Measurements from ENCODE around the gene SRP14. TPM values are rescaled to one million over a fixed set of nuclear protein-coding genes. Genes with fewer than 3 reads are reported as not detected.
A peak's percentile ranks its signal among the peaks of the same experiment; 100 is the strongest.

Gene SRP14
- total RNA-seq, 1 experiment from 2014 or later = 274 TPM

GRCh38 chr15:40040770-40041169, 1.8 kb upstream of the SRP14 start:
- ChIA-PET POLR2A (ENCODE audit: low non-redundant PET) (no interaction called here), CTCF (no interaction called here)
- Histone ChIP-seq H3K27me3 (replicated peaks; ENCODE audit: insufficient read depth, low read depth, low read length, poor library complexity) (no peaks in the 10 kb centered on the region), H3K9me3 (ENCODE audit: low read depth, low read length, poor library complexity, severe bottlenecking) (no peaks in the 10 kb centered on the region), H3K4me3 (ENCODE audit: low read depth, low read length, poor library complexity, severe bottlenecking) (no peak overlapping the region), H3K36me3 (ENCODE audit: insufficient read depth, low read length, poor library complexity, severe bottlenecking) (peaks cover 20% of the 10 kb centered on the region), H3K4me1 (ENCODE audit: insufficient read depth, low read length, poor library complexity, severe bottlenecking) (peaks cover 19% of the 10 kb centered on the region), H3K27ac (ENCODE audit: low read depth, low read length, poor library complexity, severe bottlenecking) (peak overlapping the region; percentile 31)
- TF ChIP-seq, protein P1, sequence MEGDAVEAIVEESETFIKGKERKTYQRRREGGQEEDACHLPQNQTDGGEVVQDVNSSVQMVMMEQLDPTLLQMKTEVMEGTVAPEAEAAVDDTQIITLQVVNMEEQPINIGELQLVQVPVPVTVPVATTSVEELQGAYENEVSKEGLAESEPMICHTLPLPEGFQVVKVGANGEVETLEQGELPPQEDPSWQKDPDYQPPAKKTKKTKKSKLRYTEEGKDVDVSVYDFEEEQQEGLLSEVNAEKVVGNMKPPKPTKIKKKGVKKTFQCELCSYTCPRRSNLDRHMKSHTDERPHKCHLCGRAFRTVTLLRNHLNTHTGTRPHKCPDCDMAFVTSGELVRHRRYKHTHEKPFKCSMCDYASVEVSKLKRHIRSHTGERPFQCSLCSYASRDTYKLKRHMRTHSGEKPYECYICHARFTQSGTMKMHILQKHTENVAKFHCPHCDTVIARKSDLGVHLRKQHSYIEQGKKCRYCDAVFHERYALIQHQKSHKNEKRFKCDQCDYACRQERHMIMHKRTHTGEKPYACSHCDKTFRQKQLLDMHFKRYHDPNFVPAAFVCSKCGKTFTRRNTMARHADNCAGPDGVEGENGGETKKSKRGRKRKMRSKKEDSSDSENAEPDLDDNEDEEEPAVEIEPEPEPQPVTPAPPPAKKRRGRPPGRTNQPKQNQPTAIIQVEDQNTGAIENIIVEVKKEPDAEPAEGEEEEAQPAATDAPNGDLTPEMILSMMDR (conservative IDR thresholded peaks at IDR 0.05; ENCODE audit: low read depth, low read length) = no peak
- TF ChIP-seq EZH2 (IDR thresholded peaks at IDR 0.05; ENCODE audit: borderline replicate concordance, low read depth, low read length, poor library complexity, severe bottlenecking) = no peak
- no peak for DNase-seq (ENCODE audit: low spot score)
- intact Hi-C loops (cut with micrococcal nuclease; ENCODE audit: unreplicated experiment) = loop anchor here (10.0 kb wide), 1 partner anchor 384 kb away; no protein-coding TSS in a partner anchor
- no TSS peak for BruUV-seq (replicated peaks)

GRCh38 chr15:40040293-40040635, 1.3 kb upstream of the SRP14 start:
- intact Hi-C loops (cut with micrococcal nuclease; ENCODE audit: unreplicated experiment) = loop anchor here (10.0 kb wide), 1 partner anchor 385 kb away; no protein-coding TSS in a partner anchor
- no peak for TF ChIP-seq EZH2 (IDR thresholded peaks at IDR 0.05; ENCODE audit: borderline replicate concordance, low read depth, low read length, poor library complexity, severe bottlenecking)
- TF ChIP-seq, protein P1 (conservative IDR thresholded peaks at IDR 0.05; ENCODE audit: low read depth, low read length) = no peak
- POLR2A ChIA-PET (ENCODE audit: low non-redundant PET) = no interaction called here
- no TSS peak for BruUV-seq (replicated peaks)
- Histone ChIP-seq H3K27ac (ENCODE audit: low read depth, low read length, poor library complexity, severe bottlenecking) (peak overlapping the region; percentile 31), H3K4me3 (ENCODE audit: low read depth, low read length, poor library complexity, severe bottlenecking) (peak overlapping the region; percentile 80), H3K36me3 (ENCODE audit: insufficient read depth, low read length, poor library complexity, severe bottlenecking) (peaks cover 25% of the 10 kb centered on the region), H3K9me3 (ENCODE audit: low read depth, low read length, poor library complexity, severe bottlenecking) (no peaks in the 10 kb centered on the region), H3K27me3 (replicated peaks; ENCODE audit: insufficient read depth, low read depth, low read length, poor library complexity) (no peaks in the 10 kb centered on the region), H3K4me1 (ENCODE audit: insufficient read depth, low read length, poor library complexity, severe bottlenecking) (peaks cover 14% of the 10 kb centered on the region)
- CTCF ChIA-PET = no interaction called here
- DNase-seq (ENCODE audit: low spot score) = no peak

DNA sequence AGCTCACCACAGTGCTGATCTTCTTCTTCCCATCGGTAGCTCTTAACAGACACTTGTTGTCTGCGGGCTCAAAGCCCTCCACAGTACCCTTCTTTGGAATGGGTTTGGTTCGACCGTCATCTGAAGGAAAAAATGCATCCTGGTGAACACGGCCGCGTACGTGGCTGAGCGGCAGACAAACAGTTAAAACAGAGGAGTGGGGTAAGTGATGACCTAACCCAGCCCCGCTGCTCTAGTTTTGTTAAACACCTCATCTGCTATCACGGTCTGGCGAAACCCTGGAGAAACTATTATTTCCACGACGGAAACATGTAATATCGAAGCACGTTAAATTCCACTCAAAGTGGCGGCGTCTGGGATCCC, 725 bp downstream of the SRP14 start:
- Histone ChIP-seq H3K36me3 (ENCODE audit: insufficient read depth, low read length, poor library complexity, severe bottlenecking) (peaks cover 43% of the 10 kb centered on the region), H3K27me3 (replicated peaks; ENCODE audit: insufficient read depth, low read depth, low read length, poor library complexity) (no peaks in the 10 kb centered on the region), H3K9me3 (ENCODE audit: low read depth, low read length, poor library complexity, severe bottlenecking) (no peaks in the 10 kb centered on the region), H3K27ac (ENCODE audit: low read depth, low read length, poor library complexity, severe bottlenecking) (peak overlapping the region; percentile 92), H3K4me1 (ENCODE audit: insufficient read depth, low read length, poor library complexity, severe bottlenecking) (peaks cover 8% of the 10 kb centered on the region), H3K4me3 (ENCODE audit: low read depth, low read length, poor library complexity, severe bottlenecking) (peak overlapping the region; percentile 80)
- intact Hi-C loops (cut with micrococcal nuclease; ENCODE audit: unreplicated experiment) = loop anchor here (5.0 kb wide), 2 partner anchors 151 to 251 kb away; no protein-coding TSS in a partner anchor
- no TSS peak for BruUV-seq (replicated peaks)
- DNase-seq (ENCODE audit: low spot score) = no peak
- no peak for TF ChIP-seq EZH2 (IDR thresholded peaks at IDR 0.05; ENCODE audit: borderline replicate concordance, low read depth, low read length, poor library complexity, severe bottlenecking)
- TF ChIP-seq, protein P1 (conservative IDR thresholded peaks at IDR 0.05; ENCODE audit: low read depth, low read length) = no peak
- ChIA-PET CTCF (interaction anchor here (1.6 kb wide), 1 partner anchor 18 kb away, joined by 3 read pairs; no protein-coding TSS in a partner anchor), POLR2A (ENCODE audit: low non-redundant PET) (no interaction called here)

Data from A673 (cell line).